ENCODE results near the gene AUTS2.

DNA sequence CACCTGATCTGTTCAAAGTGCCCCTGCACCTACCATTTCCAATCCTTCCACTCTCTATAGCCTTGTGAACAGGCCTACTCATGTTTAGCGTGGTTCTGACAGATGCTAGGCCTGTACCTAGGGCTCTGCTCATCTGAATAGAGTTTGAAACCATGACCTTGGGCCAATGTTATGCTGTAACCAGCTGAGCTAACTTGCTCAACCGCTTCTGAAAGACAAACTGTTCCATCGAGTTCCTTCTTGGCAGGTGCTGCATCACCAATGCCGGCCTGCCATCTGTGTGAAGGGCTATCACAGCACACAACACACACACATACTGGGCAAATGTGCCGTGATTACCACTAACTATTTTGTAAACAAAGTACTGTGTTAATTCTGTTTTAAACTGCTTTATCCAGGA, 1114.7 kb downstream of the AUTS2 start:
- peak in 1 of 3 donors; percentile 33 for TF ChIP-seq POLR2AphosphoS5 (IDR thresholded peaks at IDR 0.05)
- TF ChIP-seq, protein P1, sequence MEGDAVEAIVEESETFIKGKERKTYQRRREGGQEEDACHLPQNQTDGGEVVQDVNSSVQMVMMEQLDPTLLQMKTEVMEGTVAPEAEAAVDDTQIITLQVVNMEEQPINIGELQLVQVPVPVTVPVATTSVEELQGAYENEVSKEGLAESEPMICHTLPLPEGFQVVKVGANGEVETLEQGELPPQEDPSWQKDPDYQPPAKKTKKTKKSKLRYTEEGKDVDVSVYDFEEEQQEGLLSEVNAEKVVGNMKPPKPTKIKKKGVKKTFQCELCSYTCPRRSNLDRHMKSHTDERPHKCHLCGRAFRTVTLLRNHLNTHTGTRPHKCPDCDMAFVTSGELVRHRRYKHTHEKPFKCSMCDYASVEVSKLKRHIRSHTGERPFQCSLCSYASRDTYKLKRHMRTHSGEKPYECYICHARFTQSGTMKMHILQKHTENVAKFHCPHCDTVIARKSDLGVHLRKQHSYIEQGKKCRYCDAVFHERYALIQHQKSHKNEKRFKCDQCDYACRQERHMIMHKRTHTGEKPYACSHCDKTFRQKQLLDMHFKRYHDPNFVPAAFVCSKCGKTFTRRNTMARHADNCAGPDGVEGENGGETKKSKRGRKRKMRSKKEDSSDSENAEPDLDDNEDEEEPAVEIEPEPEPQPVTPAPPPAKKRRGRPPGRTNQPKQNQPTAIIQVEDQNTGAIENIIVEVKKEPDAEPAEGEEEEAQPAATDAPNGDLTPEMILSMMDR (IDR thresholded peaks at IDR 0.05), result no peak
- TF ChIP-seq POLR2A (IDR thresholded peaks at IDR 0.05), result no peak

All from breast epithelium (tissue), 3 donors.